ENCODE data around the gene PHKA1. TPM values are rescaled to one million over a fixed set of nuclear protein-coding genes. Genes with fewer than 3 reads are reported as not detected.
"Not testable (repeated sequence)": the region's sequence is repeated elsewhere in the genome, so short reads cannot be mapped to it uniquely, and the experiment has no call there.

The PHKA1 gene
- polyA plus RNA-seq, 5 donors = 2.4 to 5.3 (median 4.2) TPM

DNA sequence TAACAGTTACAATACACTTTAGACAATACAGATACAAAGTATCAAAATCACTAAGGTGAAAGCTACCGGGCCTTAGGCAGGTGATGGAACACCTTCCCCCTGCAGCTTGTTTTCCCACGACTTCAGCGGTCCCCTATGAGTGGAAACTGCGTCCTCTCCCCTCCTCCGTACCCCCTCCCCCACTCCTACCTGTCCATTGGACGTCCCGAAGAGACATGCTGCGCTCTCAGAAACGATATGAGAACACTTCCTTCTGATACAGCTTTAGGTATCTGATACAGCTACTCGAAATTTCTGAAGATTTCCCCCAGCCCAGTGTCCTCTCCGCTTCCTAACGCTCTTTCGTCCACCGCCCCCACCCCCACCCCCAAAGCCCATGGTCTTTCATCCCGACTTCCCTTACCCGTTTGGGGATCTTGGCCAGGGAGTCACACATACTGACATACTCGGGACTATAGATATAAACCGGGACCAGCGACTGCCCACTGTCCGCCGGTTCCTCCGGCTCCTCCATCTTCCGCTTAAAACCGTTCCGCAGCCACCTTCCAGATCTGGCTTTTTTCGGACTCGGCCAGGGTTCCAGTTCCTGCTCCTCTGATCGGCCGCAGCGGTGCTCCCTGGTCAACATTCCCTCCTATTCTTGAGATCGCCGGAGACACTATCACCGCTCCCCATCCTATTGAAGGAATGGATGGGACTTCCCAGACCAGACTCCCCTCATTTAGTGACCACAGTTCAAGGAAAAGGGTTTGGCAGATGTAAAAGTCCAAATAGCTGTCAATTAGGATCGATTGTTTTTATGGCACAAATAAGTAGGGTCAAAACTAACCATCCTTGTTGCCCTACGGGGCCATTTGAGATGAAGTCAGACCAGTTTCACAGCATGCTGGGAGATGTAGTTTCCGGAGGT is 141.6 kb downstream of the PHKA1 start, which contains the start of gene HDAC8:
TSS of gene HDAC8 (minus strand) at position 596 of the 910 bp plus-strand sequence. CDS start at position 514, 82 bp downstream.
- DNase-seq = peak; percentile 82 to 83

DNA sequence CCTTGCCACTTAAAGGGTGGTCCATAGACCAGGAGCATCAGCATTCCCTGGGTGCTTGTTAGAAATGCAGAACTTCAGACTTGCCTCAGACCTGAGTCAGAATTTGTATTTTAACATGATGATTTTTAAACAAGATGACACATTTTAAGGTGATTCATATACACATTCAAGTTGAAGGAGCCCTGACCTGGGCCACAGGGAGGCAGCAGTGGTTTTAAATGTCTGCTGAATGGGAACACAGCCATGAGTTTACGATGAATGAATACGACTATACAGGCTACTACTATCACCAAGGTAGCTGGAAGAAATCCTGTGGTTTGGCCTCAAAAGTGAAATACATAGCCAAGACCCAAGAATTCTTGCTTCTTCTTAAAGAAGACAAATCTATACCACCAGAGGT is 144.3 kb downstream of the PHKA1 start:
- DNase-seq = no peak

- DNase-seq = no peak
Measured at GRCh38 chrX:72568406-72569092, 145.6 kb downstream of the PHKA1 start.

GRCh38 chrX:72566448-72566847 is 147.7 kb downstream of the PHKA1 start:
- DNase-seq = no peak

DNA sequence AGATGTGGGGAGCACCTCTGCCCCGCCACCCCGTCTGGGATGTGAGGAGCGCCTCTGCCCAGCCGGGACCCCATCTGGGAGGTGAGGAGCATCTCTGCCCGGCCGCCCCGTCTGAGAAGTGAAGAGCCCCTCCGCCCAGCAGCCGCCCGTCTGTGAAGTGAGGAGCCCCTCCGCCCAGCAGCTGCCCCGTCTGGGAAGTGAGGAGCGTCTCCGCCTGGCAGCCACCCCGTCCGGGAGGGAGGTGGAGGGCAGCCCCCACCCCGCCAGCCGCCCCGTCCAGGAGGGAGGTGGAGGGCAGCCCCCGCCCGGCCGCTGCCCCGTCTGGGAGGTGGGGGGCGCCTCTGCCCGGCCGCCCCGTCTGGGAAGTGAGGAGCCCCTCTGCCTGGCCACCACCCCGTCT is 154.5 kb downstream of the PHKA1 start:
- DNase-seq = not testable (repeated sequence)

GRCh38 chrX:72554448-72555140 is 159.5 kb downstream of the PHKA1 start:
- DNase-seq = no peak

GRCh38 chrX:72552443-72552842 is 161.7 kb downstream of the PHKA1 start:
- not testable (repeated sequence) for DNase-seq

DNA sequence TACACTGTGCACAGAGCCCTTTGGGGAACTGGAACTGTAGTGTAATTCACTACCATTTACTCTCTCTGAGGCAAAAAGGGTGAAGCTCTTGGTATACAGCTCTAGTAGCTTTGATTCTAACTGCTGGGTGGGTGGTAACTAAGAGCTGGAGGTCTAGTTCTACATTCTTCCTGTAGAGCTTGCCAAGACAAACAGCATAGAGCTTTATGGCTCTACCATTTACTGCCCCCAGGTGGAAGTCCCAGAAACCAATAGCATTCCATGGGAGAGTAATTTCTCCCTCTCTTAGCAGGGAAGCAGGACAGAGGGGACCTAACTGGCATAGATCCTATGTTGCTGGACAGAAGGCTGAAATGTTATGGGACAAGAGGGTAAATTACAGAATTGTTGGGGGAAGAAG is 168.1 kb downstream of the PHKA1 start:
- no peak for DNase-seq

- peak in 1 of 2 donors; percentile 14 for DNase-seq
Measured at GRCh38 chrX:72540318-72540717, 173.8 kb downstream of the PHKA1 start.

DNA sequence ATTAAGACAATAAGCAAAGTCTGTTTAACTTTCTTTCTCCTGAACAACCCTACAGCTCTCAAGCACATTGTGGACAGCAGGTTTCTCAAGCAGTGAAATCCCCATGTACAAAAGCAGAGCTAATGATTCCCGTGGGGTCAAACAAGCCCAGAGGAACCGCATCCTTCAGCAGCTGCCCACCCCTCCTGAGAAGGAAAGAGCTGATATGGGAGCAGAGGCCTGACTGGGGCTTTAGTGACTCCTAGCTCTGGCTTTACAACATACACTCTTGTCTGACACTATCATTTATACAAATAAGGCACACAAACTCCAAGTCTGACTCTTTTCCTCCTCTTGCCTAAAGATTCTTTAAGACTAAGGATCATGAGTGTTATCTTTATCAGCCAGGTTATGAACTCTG is 174.3 kb downstream of the PHKA1 start:
- no peak for DNase-seq

GRCh38 chrX:72536542-72536941 is 177.6 kb downstream of the PHKA1 start:
- DNase-seq = no peak

- DNase-seq = no peak
Measured at GRCh38 chrX:72532366-72532765, 181.7 kb downstream of the PHKA1 start.

Other genes starting within 250 kb of the PHKA1 start
- 10 to 100 TPM; 31.5 to 48.3 (median 41.2) TPM for gene HDAC8, start 141.5 kb downstream of the PHKA1 start, polyA plus RNA-seq (ENCODE audit: insufficient read depth in 1 of 5, insufficient read length in 5 of 5, low replicate concordance in 1 of 5)
- 1 to 10 TPM; 1.7 to 3.5 (median 2.9) TPM for gene DMRTC1B, start 62.6 kb upstream of the PHKA1 start, polyA plus RNA-seq (ENCODE audit: insufficient read depth in 1 of 5, insufficient read length in 5 of 5, low replicate concordance in 1 of 5)
- gene FAM236B, start 68.4 kb upstream of the PHKA1 start, polyA plus RNA-seq (ENCODE audit: insufficient read depth in 1 of 5, insufficient read length in 5 of 5, low replicate concordance in 1 of 5) = not detected
- gene FAM236D, start 93.9 kb upstream of the PHKA1 start, polyA plus RNA-seq (ENCODE audit: insufficient read depth in 1 of 5, insufficient read length in 5 of 5, low replicate concordance in 1 of 5) = not detected
- not detected for gene FAM236C, start 198.3 kb upstream of the PHKA1 start, polyA plus RNA-seq (ENCODE audit: insufficient read depth in 1 of 5, insufficient read length in 5 of 5, low replicate concordance in 1 of 5)
- under 1 TPM in 2 of 5 donors, not detected in 3; 0.27 to 0.34 TPM for gene FAM236A, start 223.9 kb upstream of the PHKA1 start, polyA plus RNA-seq (ENCODE audit: insufficient read depth in 1 of 5, insufficient read length in 5 of 5, low replicate concordance in 1 of 5)
- gene DMRTC1, start 229.5 kb upstream of the PHKA1 start, polyA plus RNA-seq (ENCODE audit: insufficient read depth in 1 of 5, insufficient read length in 5 of 5, low replicate concordance in 1 of 5) = 1 to 10 TPM in 1 of 5 donors, under 1 TPM in 4; 0.21 to 1.7 (median 0.41) TPM